Cardiac muscle cell (in vitro differentiated cells and primary cell): ENCODE measurements around the gene BACH1. TPM values are rescaled to one million over a fixed set of nuclear protein-coding genes. Genes with fewer than 3 reads are reported as not detected.

ENCODE experiments used
- DNase-seq, 2 donors: peaks; one replicate each; pipeline versions ENCODE4 v3.0.0 to v3.0.0-alpha.2; 2010 to 2017; ENCODE audit warnings: low read depth in 1 of 2, low spot score in 1 of 2
- H3K27ac ChIP-seq: fragments of 200-600 bp; sonication (generic); 2 replicates; pipeline ENCODE4 v1.5.1; 2016
- H3K27me3 ChIP-seq: fragments of 200-600 bp; sonication (generic); 2 replicates; pipeline ENCODE4 v1.6.0; 2016; ENCODE audit warnings: control low read depth
- H3K36me3 ChIP-seq: fragments of 200-600 bp; sonication (generic); 2 replicates; pipeline ENCODE4 v1.5.1; 2016; ENCODE audit warnings: control low read depth
- H3K4me1 ChIP-seq: fragments of 200-600 bp; sonication (generic); 2 replicates; pipeline ENCODE4 v1.8.1; 2017; ENCODE audit warnings: low read depth, mild to moderate bottlenecking, mixed run types
- H3K4me3 ChIP-seq: fragments of 200-600 bp; sonication (generic); 2 replicates; pipeline ENCODE4 v1.5.1; 2016; ENCODE audit warnings: mild to moderate bottlenecking
- H3K9me3 ChIP-seq: fragments of 200-600 bp; sonication (generic); 2 replicates; pipeline ENCODE4 v1.5.1; 2017; ENCODE audit warnings: low read depth, mild to moderate bottlenecking, control low read depth
- polyA plus RNA-seq: library from polyadenylated mRNA; unstranded; fragments of >200 nt; fragmentation: Nextera tagmentation; extraction: Ambion mirVana; gene quantifications from 2 replicates; pipeline ENCODE4 v1.2.1, GENCODE V29; 2016
- total RNA-seq: library from RNA; depleted of rRNA; stranded (reverse); fragments of >200 nt; gene quantifications from 2 replicates; pipeline ENCODE4 v1.2.3, GENCODE V29; 2016
- TF ChIP-seq, protein P1 (sequence below): IDR thresholded peaks from 2 replicates; pipeline ENCODE4 v1.5.1; 2012; ENCODE audit warnings: low read depth, mild to moderate bottlenecking, low read length

Gene BACH1
- total and polyA plus RNA-seq, 2 experiments from 2014 or later = 17.2 to 32.3 TPM

DNA sequence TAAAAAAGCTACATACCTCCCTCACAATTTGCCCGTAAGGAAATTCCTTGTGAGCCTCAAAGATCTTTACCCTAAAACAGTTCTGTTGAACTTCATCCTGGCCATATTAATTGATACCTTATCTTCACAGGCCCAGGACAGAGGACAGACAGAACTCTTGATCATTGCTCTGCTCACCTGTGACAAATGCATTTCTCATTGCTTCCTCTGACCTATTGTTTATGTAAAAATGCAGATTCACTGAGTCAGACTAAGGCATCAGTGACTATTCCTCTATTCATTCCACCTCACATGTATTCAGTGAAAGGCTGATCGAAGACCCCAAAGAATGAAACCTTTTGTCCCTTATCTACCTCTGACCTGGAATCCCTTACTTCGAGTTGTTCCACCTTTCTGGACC, 61.0 kb downstream of the BACH1 start:
- Histone ChIP-seq H3K4me1 (no peaks in the 10 kb centered on the region), H3K27me3 (no peaks in the 10 kb centered on the region), H3K27ac (no peak overlapping the region), H3K36me3 (no peaks in the 10 kb centered on the region), H3K4me3 (no peak overlapping the region), H3K9me3 (no peaks in the 10 kb centered on the region)
- TF ChIP-seq, protein P1, sequence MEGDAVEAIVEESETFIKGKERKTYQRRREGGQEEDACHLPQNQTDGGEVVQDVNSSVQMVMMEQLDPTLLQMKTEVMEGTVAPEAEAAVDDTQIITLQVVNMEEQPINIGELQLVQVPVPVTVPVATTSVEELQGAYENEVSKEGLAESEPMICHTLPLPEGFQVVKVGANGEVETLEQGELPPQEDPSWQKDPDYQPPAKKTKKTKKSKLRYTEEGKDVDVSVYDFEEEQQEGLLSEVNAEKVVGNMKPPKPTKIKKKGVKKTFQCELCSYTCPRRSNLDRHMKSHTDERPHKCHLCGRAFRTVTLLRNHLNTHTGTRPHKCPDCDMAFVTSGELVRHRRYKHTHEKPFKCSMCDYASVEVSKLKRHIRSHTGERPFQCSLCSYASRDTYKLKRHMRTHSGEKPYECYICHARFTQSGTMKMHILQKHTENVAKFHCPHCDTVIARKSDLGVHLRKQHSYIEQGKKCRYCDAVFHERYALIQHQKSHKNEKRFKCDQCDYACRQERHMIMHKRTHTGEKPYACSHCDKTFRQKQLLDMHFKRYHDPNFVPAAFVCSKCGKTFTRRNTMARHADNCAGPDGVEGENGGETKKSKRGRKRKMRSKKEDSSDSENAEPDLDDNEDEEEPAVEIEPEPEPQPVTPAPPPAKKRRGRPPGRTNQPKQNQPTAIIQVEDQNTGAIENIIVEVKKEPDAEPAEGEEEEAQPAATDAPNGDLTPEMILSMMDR = no peak
- DNase-seq = no peak

DNA sequence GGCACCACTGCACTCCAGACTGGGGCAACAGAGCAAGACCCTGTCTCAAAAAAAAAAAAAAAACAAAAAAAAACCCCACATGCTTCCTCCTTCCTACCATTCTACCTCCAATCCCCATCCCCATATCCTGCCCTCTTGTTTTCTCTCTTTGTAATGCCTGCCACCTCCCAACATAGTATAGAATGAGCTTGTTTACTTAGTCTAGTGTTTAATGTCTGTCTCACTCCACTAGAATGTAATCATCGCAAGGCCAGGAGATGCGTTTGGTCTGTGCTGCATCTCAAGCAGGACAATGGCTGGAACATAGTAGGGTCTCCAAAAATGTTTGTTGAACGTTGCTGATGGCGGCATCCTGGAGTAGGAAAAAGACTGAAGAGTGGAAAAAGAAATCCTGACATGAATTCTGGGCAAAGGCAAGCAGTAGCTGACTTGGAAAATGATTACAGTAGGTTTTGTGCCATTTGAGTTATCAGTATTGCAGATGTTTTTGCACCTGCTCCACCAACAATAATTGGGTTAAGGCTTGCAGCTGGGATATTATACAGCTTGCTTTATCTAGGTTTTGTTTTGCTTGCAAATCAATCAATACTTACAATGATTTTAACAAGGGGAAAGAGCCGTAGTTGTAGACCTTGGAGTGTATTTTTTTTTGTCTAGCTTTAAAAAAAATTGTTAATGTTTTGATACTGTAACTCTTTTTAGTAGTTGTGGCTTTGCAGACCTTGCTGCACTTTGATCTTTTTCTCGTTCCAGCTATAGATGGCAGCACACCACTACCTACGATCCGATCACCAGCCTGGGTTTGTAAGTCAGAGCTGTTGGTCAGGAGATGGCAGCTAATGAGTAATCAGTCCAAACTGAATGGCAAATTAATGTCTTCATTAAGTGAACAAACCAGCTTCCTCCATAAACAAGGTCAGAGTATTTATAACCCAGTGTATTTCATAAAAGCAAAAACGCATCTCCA, 62.4 kb downstream of the BACH1 start:
- no peak for DNase-seq
- H3K27me3 ChIP-seq = no peaks in the 10 kb centered on the region
- H3K9me3 ChIP-seq = no peaks in the 10 kb centered on the region
- no peaks in the 10 kb centered on the region for H3K4me1 ChIP-seq
- H3K27ac ChIP-seq = no peak overlapping the region
- H3K4me3 ChIP-seq = no peak overlapping the region
- TF ChIP-seq, protein P1 = no peak
- H3K36me3 ChIP-seq = no peaks in the 10 kb centered on the region

DNA sequence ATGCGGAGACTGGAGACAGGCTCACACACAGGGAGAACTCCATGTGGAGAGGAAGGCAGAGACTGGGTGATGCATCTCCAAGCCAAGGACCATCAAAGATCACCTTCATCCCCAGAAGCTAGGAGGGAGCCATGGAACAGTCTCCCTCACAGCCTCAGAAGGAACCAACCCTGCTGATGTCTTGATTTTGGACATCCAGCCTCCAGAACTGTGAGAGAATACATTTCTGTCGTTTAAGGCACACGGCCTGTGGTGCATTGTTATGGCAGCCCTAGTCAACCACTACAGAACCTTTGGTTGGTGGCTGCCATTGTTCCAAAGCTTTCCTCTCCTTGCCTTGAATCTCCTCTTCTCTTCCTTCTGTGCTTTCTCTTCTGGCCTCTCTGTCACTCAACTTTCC, 64.0 kb downstream of the BACH1 start:
- no peaks in the 10 kb centered on the region for H3K27me3 ChIP-seq
- H3K4me3 ChIP-seq = no peak overlapping the region
- no peaks in the 10 kb centered on the region for H3K9me3 ChIP-seq
- no peak for DNase-seq
- H3K36me3 ChIP-seq = no peaks in the 10 kb centered on the region
- TF ChIP-seq, protein P1 = no peak
- H3K4me1 ChIP-seq = no peaks in the 10 kb centered on the region
- H3K27ac ChIP-seq = no peak overlapping the region

DNA sequence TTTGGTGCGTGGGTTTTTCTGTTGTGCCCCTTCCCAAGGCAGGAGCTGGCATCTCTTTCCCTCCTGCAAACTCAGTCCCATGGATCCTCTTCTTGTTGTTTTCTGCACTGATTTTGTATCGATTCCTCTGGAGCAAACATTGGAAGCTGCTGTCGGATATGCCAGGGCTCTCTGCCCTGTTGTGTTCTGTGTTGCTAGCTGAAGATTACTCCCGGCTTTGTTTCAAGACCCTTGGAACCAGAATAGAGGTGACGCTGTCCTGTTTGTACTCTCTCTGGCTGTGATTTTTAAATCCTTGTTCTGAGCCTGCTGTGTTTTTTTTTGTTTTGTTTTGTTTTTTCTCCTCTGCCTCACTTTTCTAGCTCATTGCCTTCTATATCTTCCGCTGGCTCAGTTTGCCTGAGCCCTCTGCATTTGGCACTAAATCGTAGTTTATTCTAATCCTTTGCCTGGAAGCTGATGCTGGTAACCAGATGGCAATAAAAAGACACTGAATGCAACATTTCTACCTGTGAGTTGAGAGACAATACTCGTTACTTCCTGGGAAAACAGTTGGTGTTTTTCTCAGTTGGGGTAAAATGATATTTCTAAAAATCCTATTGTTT, 67.0 kb downstream of the BACH1 start:
- TF ChIP-seq, protein P1 = no peak
- Histone ChIP-seq H3K4me1 (no peaks in the 10 kb centered on the region), H3K27ac (no peak overlapping the region), H3K9me3 (no peaks in the 10 kb centered on the region), H3K36me3 (no peaks in the 10 kb centered on the region), H3K4me3 (no peak overlapping the region), H3K27me3 (no peaks in the 10 kb centered on the region)
- no peak for DNase-seq

DNA sequence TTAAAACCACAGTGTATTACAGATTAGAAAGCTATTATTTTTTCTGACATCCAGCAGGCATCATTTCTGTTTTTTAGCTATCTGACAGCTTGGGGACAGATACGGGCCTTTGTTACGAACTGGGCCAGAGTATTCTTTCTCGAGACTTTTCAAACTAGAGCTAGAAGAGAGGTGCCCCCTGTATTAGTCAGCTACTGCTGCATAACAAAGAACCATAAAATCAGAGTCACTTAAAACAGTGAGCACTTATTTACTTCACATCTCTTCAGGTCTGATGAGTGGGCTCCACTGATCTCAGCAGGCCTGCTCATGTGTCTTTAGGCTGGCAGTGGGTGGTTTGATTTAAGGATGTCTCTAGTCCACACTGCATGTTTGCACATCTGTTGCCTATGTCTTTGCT, 67.8 kb downstream of the BACH1 start:
- Histone ChIP-seq H3K27me3 (no peaks in the 10 kb centered on the region), H3K4me3 (no peak overlapping the region), H3K9me3 (no peaks in the 10 kb centered on the region), H3K36me3 (no peaks in the 10 kb centered on the region), H3K4me1 (no peaks in the 10 kb centered on the region), H3K27ac (no peak overlapping the region)
- TF ChIP-seq, protein P1 = no peak
- no peak for DNase-seq
